H9 (cell line): ENCODE data around the gene CERS1. TPM values are rescaled to one million over a fixed set of nuclear protein-coding genes. Genes with fewer than 3 reads are reported as not detected.

Experiments
- DNase-seq: peaks from one replicate; pipeline ENCODE4 v3.0.0-alpha.2; 2017
- H2AFZ ChIP-seq: one replicate; pipeline ENCODE4 v1.6.1; 2013; ENCODE audit warnings: mild to moderate bottlenecking, low read length, control low read depth, moderate library complexity
- H2AK5ac ChIP-seq: 2 replicates; pipeline ENCODE4 v1.6.1; 2013; ENCODE audit warnings: low read length, control low read depth, mixed read lengths; ENCODE audit not compliant: insufficient read length
- H2BK120ac ChIP-seq: one replicate; pipeline ENCODE4 v1.6.1; 2013; ENCODE audit warnings: low read depth, mild to moderate bottlenecking, low read length, control low read depth, inconsistent platforms; ENCODE audit not compliant: poor library complexity, severe bottlenecking
- H2BK12ac ChIP-seq: 2 replicates; pipeline ENCODE4 v1.6.1; 2013; ENCODE audit warnings: low read length, control low read depth, mixed read lengths, low read depth; ENCODE audit not compliant: insufficient read length
- H2BK15ac ChIP-seq: 2 replicates; pipeline ENCODE4 v1.6.1; 2013; ENCODE audit warnings: low read depth, low read length, control low read depth
- H2BK20ac ChIP-seq: one replicate; pipeline ENCODE4 v1.6.1; 2013; ENCODE audit warnings: low read depth, mild to moderate bottlenecking, low read length, control low read depth, inconsistent platforms; ENCODE audit not compliant: poor library complexity, severe bottlenecking
- H2BK5ac ChIP-seq: 2 replicates; pipeline ENCODE4 v1.6.1; 2013; ENCODE audit warnings: low read length, control low read depth, mixed read lengths; ENCODE audit not compliant: insufficient read length
- H3K14ac ChIP-seq: 2 replicates; pipeline ENCODE4 v1.6.1; 2013; ENCODE audit warnings: low read length, control low read depth; ENCODE audit not compliant: insufficient read depth
- H3K18ac ChIP-seq: 2 replicates; pipeline ENCODE4 v1.6.1; 2013; ENCODE audit warnings: low read depth, mild to moderate bottlenecking, mixed read lengths, low read length, control low read depth; ENCODE audit not compliant: insufficient read length
- H3K23ac ChIP-seq: 2 replicates; pipeline ENCODE4 v1.6.1; 2013; ENCODE audit warnings: low read length, control low read depth, mixed read lengths, low read depth; ENCODE audit not compliant: insufficient read length
- H3K23me2 ChIP-seq: 2 replicates; pipeline ENCODE4 v1.6.1; 2013; ENCODE audit warnings: low read depth, mild to moderate bottlenecking, mixed read lengths, low read length, control low read depth; ENCODE audit not compliant: insufficient read length, poor library complexity, severe bottlenecking
- H3K27ac ChIP-seq: 2 replicates; pipeline ENCODE4 v1.5.1; 2013; ENCODE audit warnings: low read length, control low read depth, mixed read lengths, low read depth; ENCODE audit not compliant: insufficient read length
- H3K27me3 ChIP-seq: 2 replicates; pipeline ENCODE4 v1.6.1; 2013; ENCODE audit warnings: low read length, control low read depth, inconsistent platforms; ENCODE audit not compliant: insufficient read depth
- H3K4ac ChIP-seq: 2 replicates; pipeline ENCODE4 v1.6.1; 2013; ENCODE audit warnings: low read depth, mild to moderate bottlenecking, control low read depth, inconsistent platforms, low read length, moderate library complexity
- H3K4me1 ChIP-seq: 2 replicates; pipeline ENCODE4 v1.6.1; 2013; ENCODE audit warnings: low read length, control low read depth, inconsistent platforms; ENCODE audit not compliant: insufficient read depth
- H3K4me2 ChIP-seq: 2 replicates; pipeline ENCODE4 v1.6.1; 2013; ENCODE audit warnings: low read length, control low read depth, mixed read lengths; ENCODE audit not compliant: insufficient read length, insufficient read depth
- H3K56ac ChIP-seq: 2 replicates; pipeline ENCODE4 v1.6.1; 2013; ENCODE audit warnings: low read depth, mild to moderate bottlenecking, mixed read lengths, low read length, control low read depth; ENCODE audit not compliant: insufficient read length
- H3K79me1 ChIP-seq: 2 replicates; pipeline ENCODE4 v1.6.1; 2013; ENCODE audit warnings: low read depth, mild to moderate bottlenecking, moderate library complexity, low read length, control low read depth, inconsistent platforms; ENCODE audit not compliant: insufficient read depth, poor library complexity, severe bottlenecking
- H3K79me2 ChIP-seq: 2 replicates; pipeline ENCODE4 v1.6.1; 2013; ENCODE audit warnings: low read length, control low read depth, inconsistent platforms; ENCODE audit not compliant: insufficient read depth
- H3K9ac ChIP-seq: 2 replicates; pipeline ENCODE4 v1.6.1; 2013; ENCODE audit warnings: low read length, control low read depth, mixed read lengths; ENCODE audit not compliant: insufficient read length; ENCODE audit errors: extremely low read depth
- H3K9me3 ChIP-seq: one replicate; pipeline ENCODE4 v1.6.1; 2013; ENCODE audit warnings: low read depth, low read length, inconsistent platforms; ENCODE audit not compliant: control insufficient read depth
- H3T11ph ChIP-seq: one replicate; pipeline ENCODE4 v1.6.1; 2013; ENCODE audit warnings: mild to moderate bottlenecking, low read length, control low read depth, inconsistent platforms
- H4K20me1 ChIP-seq: one replicate; pipeline ENCODE4 v1.6.1; 2013; ENCODE audit not compliant: control insufficient read depth, insufficient read length, insufficient read depth
- H4K5ac ChIP-seq: 2 replicates; pipeline ENCODE4 v1.6.1; 2013; ENCODE audit warnings: low read depth, mild to moderate bottlenecking, mixed read lengths, low read length, control low read depth; ENCODE audit not compliant: insufficient read length
- H4K8ac ChIP-seq: replicated peaks from 2 replicates; pipeline ENCODE4 v1.6.1; 2013; ENCODE audit warnings: low read length, control low read depth, mixed read lengths, low read depth; ENCODE audit not compliant: insufficient read length
- H4K91ac ChIP-seq: 2 replicates; pipeline ENCODE4 v1.6.1; 2013; ENCODE audit warnings: low read depth, mild to moderate bottlenecking, moderate library complexity, mixed read lengths, low read length, control low read depth; ENCODE audit not compliant: insufficient read length
- H3K27ac Mint-ChIP-seq, 3 experiments: 2 replicates in 2 of 3; 3 replicates in 1 of 3; pipeline ENCODE4 v1.8.0; 2020 to 2021; ENCODE audit warnings: mixed read lengths in 3 of 3, mild to moderate bottlenecking in 1 of 3, moderate library complexity in 1 of 3
- H3K27me3 Mint-ChIP-seq: 2 replicates; pipeline ENCODE4 v1.8.0; 2021; ENCODE audit warnings: low read depth, mild to moderate bottlenecking, moderate library complexity, mixed read lengths
- H3K36me3 Mint-ChIP-seq, 3 experiments: 2 replicates in 2 of 3; 3 replicates in 1 of 3; pipeline ENCODE4 v1.8.0; 2020 to 2021; ENCODE audit warnings: low read depth in 3 of 3, mixed read lengths in 3 of 3; ENCODE audit not compliant: insufficient read depth in 1 of 3
- H3K4me1 Mint-ChIP-seq, 2 experiments: 2 replicates each; pipeline ENCODE4 v1.8.0; 2020; ENCODE audit warnings: mixed read lengths in 2 of 2
- H3K4me3 Mint-ChIP-seq, 2 experiments: 2 replicates in 1 of 2; 3 replicates in 1 of 2; pipeline ENCODE4 v1.8.0; 2020 to 2021; ENCODE audit warnings: mild to moderate bottlenecking in 2 of 2, mixed read lengths in 2 of 2, moderate library complexity in 1 of 2
- H3K9me3 Mint-ChIP-seq, 2 experiments: 2 replicates in 1 of 2; 3 replicates in 1 of 2; pipeline ENCODE4 v1.8.0; 2020; ENCODE audit warnings: mild to moderate bottlenecking in 2 of 2, mixed read lengths in 2 of 2, moderate library complexity in 1 of 2
- WGBS: extraction: QIAGEN DNeasy Blood & Tissue Kit; methylation state at CpG from one replicate; pipeline ENCODE4 v1.1.7; 2013; ENCODE audit warnings: missing lambda C conversion rate, low lambda C conversion rate, mixed read lengths; ENCODE audit not compliant: insufficient read length; ENCODE audit errors: extremely low coverage; 5-methylcytosine and 5-hydroxymethylcytosine counted together
- total RNA-seq: library from RNA; stranded (reverse); gene quantifications from 2 replicates; pipeline ENCODE4 v1.2.1, GENCODE V29; 2021
- TF ChIP-seq, protein P1 (sequence below): fragments of 200-600 bp; sonication (generic); conservative IDR thresholded peaks from 3 replicates; pipeline ENCODE4 v1.8.0; 2021; ENCODE audit warnings: antibody characterized with exemption, mild to moderate bottlenecking

CERS1 gene
- total RNA-seq, 1 experiment from 2014 or later: 19.3 TPM

- H3K18ac ChIP-seq: no peak overlapping the region
- H2BK5ac ChIP-seq: no peak overlapping the region
- no peak overlapping the region for H2BK12ac ChIP-seq
- H3K27ac ChIP-seq: no peak overlapping the region
- H3K79me2 ChIP-seq: no peaks in the 10 kb centered on the region; the same call in 1 of the 2 replicates
- H3K14ac ChIP-seq: no peak overlapping the region
- no peaks in the 10 kb centered on the region for H3K27me3 Mint-ChIP-seq
- no peak overlapping the region for H2AFZ ChIP-seq
- no peak overlapping the region for H3T11ph ChIP-seq
- WGBS: no CpG with 5 or more reads among the region's 27 CpGs
- H3K4ac ChIP-seq: no peak overlapping the region
- H3K23me2 ChIP-seq: no peaks in the 10 kb centered on the region
- no peak overlapping the region for H2BK120ac ChIP-seq
- H3K4me2 ChIP-seq: no peak overlapping the region
- no peak overlapping the region for H2BK20ac ChIP-seq
- H3K4me1 ChIP-seq: no peaks in the 10 kb centered on the region
- H3K9me3 ChIP-seq: no peaks in the 10 kb centered on the region
- DNase-seq: no peak
- H3K36me3 Mint-ChIP-seq: peaks cover 51 to 82% (median 79%) of the 10 kb centered on the region in 3 experiments; a peak in 6 of 7 replicates
- no peak overlapping the region for H3K56ac ChIP-seq
- H2AK5ac ChIP-seq: no peak overlapping the region
- peaks cover 2 to 5% of the 10 kb centered on the region in 2 experiments; a peak in 3 of 4 replicates for H3K4me1 Mint-ChIP-seq
- H4K91ac ChIP-seq: no peak overlapping the region
- no peaks in the 10 kb centered on the region for H4K20me1 ChIP-seq
- no peak overlapping the region for H3K9ac ChIP-seq
- no peaks in the 10 kb centered on the region for H3K27me3 ChIP-seq
- no peak overlapping the region for H2BK15ac ChIP-seq
- no peak overlapping the region for H4K5ac ChIP-seq
- no peak overlapping the region for H3K23ac ChIP-seq
- TF ChIP-seq, protein P1, sequence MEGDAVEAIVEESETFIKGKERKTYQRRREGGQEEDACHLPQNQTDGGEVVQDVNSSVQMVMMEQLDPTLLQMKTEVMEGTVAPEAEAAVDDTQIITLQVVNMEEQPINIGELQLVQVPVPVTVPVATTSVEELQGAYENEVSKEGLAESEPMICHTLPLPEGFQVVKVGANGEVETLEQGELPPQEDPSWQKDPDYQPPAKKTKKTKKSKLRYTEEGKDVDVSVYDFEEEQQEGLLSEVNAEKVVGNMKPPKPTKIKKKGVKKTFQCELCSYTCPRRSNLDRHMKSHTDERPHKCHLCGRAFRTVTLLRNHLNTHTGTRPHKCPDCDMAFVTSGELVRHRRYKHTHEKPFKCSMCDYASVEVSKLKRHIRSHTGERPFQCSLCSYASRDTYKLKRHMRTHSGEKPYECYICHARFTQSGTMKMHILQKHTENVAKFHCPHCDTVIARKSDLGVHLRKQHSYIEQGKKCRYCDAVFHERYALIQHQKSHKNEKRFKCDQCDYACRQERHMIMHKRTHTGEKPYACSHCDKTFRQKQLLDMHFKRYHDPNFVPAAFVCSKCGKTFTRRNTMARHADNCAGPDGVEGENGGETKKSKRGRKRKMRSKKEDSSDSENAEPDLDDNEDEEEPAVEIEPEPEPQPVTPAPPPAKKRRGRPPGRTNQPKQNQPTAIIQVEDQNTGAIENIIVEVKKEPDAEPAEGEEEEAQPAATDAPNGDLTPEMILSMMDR: no peak
- no peaks in the 10 kb centered on the region; a peak in 1 of 5 replicates for H3K9me3 Mint-ChIP-seq
- H3K4me3 Mint-ChIP-seq: no peak overlapping the region
- H4K8ac ChIP-seq: no peak overlapping the region
- H3K79me1 ChIP-seq: peaks cover 5% of the 10 kb centered on the region
- peak overlapping the region in 1 of 3 experiments; percentile 87; a peak in 1 of 7 replicates for H3K27ac Mint-ChIP-seq
These were observed 45.2 kb downstream of the CERS1 start for GRCh38 chr19:18850471-18851375.
